Stimulated activated CD8-positive, alpha-beta memory T cell treated with anti-CD3 and anti-CD28 coated beads, Interleukin-7, amount 100 ng/mL, for 4 hours (primary cell): ENCODE results near the gene TUBB6.
A peak's percentile ranks its signal among the peaks of the same experiment; 100 is the strongest.

ENCODE experiments used
- DNase-seq, 2 donors: peaks; one replicate each; pipeline ENCODE4 v3.0.0-alpha.2; 2020; ENCODE audit warnings: low read depth in 2 of 2

Gene TUBB6

DNA sequence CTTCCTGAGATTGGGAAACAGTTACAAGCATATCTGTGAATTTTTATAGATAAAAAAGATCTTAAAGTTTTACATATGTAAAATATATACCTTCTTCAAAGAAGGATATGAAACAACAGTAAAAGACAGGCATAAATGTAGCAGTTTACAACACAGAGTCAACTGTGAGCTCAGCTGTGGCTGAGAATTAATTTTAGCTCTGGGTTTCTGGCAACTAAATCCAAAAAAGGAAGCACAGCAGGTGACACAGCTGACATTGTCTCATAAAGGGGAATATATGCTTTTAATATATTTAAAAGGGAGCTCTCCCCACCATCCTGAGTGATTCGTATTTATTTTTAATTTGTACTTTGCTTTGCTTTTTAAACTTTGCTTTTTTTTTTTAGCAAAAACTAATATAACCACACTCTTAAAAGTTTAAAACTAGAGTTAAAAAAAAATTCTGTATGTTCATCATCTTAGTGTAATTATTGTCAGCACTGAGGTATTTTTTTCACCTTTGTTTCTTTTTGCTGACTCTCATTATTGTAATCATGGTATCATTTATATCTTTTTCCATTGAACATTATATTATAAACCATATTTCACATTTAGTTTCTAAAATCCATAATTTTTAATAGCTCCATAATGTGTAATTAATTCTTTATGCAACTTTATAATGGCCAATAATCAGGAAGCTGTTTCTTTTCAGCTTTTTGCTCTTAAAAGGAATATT lies 6.7 kb downstream of the TUBB6 start:
- no peak for DNase-seq

DNA sequence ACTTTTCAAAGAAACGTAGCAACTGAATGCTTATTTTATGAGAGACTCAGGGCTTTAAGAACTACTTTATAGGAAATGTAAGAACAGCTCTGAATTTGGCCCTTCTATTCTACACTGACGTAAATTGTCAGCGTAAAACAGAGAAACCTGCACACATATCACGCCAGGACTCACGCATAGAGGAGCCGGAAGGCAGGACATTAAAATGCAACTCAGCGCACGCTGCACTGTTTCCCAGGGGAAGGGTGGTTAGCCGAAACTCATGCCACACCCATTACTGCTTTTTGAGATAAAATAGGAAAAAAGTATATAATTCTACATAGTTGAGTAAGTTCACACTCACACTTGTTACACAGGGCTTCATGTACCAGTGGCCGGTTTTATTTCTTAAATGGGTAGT lies 7.4 kb downstream of the TUBB6 start:
- DNase-seq: no peak

- no peak for DNase-seq
These were observed 7.9 kb downstream of the TUBB6 start for GRCh38 chr18:12315911-12316310.

GRCh38 chr18:12317664-12318333 lies 9.8 kb downstream of the TUBB6 start:
- no peak for DNase-seq

DNA sequence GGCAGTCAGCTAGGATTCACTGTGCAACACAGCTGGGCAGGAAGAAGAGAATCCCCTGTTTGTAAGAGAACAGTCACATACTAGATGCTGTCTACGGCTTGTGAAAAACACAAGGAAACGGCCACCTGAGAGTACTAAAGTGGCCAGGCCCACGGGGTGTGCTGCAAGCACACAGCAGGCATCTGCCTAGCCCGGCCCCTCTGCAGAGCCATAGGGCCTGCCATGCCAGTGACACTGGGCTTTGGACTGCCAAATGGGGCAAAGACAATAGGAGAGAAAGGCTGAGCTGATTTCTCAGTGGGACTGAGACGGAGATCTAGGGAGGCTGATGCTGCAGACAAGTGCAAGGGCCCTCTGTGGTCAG lies 10.3 kb downstream of the TUBB6 start:
- DNase-seq: no peak

DNA sequence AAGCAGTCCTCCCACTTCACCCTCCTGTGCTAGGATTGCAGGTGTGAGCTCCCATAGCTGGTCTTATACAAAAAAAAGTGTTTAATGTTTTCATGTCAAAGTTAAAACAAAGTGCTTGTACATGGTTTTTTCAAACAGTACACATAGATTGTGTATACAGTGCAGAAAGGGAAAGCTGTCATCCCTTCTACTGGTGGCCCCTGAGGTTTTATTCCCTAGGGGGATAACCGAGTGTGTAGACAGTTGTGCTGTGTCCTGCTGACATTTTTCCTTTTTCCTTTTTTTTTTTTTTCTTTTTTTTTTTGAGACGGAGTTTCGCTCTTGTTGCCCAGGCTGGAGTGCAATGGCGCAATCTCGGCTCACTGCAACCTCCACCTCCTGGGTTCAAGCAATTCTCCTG lies 10.8 kb downstream of the TUBB6 start:
- DNase-seq: no peak

GRCh38 chr18:12321333-12321732 lies 13.3 kb downstream of the TUBB6 start:
- DNase-seq: no peak

- no peak for DNase-seq
These were observed 17.1 kb downstream of the TUBB6 start for GRCh38 chr18:12324991-12325725.

- DNase-seq: no peak
These were observed 17.7 kb downstream of the TUBB6 start for GRCh38 chr18:12325726-12326245.

DNA sequence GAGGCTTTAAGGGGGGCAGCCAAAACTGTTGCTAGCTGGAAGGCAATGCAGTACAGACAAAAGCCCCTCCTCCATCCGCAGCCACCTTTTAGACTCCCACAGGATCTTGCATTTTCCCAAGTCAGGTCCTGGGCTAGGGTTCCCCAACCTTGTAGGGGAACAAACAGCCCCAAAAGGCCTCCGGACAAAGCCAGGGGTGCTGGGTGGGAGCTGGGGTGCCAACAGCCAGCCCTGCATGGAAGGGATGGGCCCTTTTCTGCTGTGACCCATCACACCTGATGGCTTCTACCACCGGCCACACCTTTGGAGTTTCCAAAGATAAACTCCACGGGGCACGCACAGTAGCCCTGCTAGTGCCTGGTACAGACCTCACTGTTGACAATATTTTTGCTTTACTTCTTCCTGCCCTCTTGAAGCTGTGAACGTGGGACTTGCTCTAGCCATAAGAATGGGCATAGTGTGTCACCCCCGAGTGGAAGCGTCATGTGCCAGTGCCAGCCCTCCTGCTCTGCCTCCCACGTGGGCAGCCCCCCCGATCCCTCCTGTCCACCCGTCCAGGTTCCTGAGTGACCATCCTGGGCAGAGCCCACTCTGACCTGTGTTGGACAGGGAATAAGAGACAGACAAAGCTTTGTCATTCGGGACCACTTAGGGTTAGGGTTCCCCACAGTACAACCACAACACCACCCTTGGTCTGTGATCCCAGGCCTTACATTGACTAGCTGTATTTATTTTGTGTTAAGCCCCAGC lies 18.8 kb downstream of the TUBB6 start:
- DNase-seq: no peak

- peak; percentile 43 to 44 for DNase-seq
These were observed 19.6 kb downstream of the TUBB6 start for GRCh38 chr18:12327510-12328178.

DNA sequence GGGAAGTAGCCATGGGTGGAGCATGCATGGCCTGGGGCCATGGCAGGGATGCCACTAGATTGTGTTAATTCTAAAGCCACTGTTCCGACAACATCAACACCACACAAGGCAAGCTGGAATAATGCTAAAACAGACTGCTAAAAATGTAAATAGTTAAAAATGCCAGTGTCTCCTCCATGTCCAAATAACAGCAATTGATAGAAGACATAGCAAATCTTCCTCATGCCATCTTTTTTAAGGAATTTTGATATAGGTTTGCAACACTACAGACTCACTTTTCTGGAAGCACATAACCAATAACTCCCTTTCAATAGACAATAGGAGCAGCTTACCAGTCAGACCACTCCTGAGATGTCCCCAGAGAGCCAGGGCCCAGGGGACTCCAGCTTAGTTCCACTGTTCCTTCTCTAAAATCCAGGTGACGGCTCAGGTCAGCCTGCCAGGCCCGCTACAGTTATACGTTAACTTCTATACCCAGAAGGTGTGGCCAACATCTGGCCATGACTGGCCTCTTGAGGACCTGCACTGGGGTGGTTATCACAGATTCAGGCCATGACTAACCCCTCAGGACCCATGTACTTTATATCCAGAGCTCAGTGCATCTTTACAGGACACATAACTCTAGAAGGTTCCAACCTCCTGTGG lies 20.3 kb downstream of the TUBB6 start:
- DNase-seq: no peak

DNA sequence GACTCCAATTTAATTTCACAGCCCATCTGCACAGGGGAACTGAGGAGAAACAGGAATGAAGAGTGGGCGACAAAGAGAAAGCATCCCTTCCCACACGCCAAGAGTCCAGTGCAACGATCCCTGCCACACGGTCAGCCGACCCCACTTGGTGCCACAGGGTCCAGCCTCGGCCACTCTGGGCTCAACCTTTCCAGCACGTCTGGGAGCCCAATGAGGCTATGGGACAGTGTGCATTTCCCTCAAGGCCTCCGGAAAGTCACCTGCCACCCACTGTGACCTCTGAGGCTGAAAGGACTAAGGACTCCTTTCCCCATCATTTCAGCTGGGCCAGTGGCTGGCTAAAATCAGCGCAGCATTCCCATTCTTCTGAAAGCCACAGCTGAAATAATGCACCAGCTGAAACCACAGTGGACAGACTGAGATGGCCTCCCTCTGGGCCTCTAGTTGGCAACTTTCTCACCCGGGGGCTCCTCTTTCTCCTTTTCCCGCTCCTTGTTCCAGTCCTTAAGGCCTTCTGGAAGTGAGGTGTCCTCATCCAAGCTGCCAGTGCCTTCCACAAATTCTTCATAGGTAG lies 21.2 kb downstream of the TUBB6 start:
- DNase-seq: no peak

DNA sequence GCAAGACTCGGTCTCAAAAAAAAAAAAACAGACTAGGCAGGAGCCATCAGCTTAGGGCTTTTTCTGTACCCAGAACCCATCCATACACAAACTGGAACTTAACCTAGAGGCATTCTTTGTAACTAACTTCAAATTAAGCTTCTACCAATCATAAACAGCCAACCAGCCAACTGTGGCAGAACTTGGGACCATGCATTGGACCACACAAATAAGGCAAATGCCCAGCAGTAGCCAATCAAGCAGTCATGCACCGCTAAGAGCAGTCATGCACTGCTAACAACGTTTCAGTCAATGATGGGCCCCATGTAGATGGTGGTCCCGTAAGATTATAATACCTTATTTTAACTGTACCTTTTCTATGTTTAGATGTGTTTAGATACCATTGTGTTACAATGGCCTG lies 22.7 kb downstream of the TUBB6 start:
- DNase-seq: no peak

GRCh38 chr18:12333506-12334290 lies 25.7 kb downstream of the TUBB6 start:
- DNase-seq: no peak

DNA sequence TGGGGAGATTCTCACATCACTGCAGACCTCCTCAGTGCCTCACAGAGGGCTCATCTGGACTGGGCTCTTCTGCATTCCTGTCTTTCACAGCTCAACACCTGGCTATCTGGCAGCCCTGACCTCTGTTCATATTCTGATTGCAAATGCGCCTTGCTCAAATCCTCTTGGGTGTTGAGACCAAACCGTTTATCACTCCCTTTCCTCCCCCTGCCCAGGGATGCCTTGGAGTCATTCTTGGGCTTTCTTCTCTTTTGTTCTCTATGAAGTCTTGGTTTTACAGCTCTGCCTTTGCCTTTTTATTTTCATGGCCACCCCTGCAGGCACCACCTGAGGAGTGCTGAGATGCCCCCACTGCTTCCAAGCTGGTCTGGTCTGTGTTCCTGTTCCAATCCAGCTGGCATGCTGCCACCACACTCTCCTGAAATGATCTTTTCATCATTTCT lies 26.3 kb downstream of the TUBB6 start:
- no peak for DNase-seq

DNA sequence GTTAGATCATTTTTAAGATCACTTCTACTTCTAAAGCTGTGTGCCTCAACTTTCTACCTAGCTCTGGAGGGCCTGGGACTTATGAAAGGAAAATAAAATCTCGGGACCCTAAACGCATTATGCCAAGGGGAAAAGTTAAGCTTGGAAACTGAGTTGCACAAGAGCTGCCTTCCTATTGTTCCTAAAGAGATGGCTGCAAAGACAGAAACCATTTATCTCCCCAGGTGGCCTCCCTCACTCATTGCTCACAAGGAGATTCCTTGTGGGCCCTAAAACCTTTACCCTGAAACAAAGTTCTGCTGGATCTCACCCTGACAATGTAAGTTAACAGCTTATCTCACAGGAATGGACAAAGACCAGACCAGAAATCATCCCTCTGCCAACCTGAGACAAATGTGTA lies 26.8 kb downstream of the TUBB6 start:
- no peak for DNase-seq

- no peak for DNase-seq
These were observed 27.5 kb downstream of the TUBB6 start for GRCh38 chr18:12335503-12335902.

DNA sequence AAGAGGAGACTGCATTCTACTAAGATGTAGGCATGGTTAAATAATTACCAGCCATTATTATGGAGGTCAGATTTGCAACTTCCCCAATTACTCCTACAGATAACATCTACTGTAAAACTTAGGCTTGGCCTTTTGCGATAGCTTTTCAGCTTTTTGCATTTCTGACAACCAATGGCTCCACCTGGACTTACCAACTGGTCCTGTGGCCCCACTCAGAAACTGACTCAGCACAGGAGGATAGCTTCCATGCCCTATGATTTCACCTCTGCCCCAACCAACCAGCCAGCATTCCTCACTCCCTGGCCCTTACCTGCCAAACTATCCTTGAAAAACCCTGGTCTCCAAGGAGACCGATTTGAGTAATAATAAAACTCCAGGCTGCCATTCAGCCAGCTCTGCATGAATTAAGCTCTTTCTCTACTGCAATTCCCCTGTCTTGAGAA lies 28.2 kb downstream of the TUBB6 start:
- no peak for DNase-seq

GRCh38 chr18:12336887-12337286 lies 28.8 kb downstream of the TUBB6 start:
- no peak for DNase-seq
